A673 (cell line): ENCODE data around the gene FGR.

Experiments
- CTCF ChIP-seq: fragments of 300-800, 200-600 bp; sonication (generic); conservative IDR thresholded peaks from 2 replicates; pipeline ENCODE4 v1.5.1; 2017; ENCODE audit warnings: low read depth, mild to moderate bottlenecking, antibody characterized with exemption, low read length, moderate library complexity, mixed read lengths
- EZH2 ChIP-seq: fragments of 200-600 bp; sonication (generic); IDR thresholded peaks from 2 replicates; pipeline ENCODE4 v1.6.1; 2017; ENCODE audit warnings: borderline replicate concordance, low read depth, mild to moderate bottlenecking, mixed read lengths, antibody characterized with exemption, low read length; ENCODE audit not compliant: poor library complexity, severe bottlenecking

- TF ChIP-seq EZH2 = no peak
- TF ChIP-seq CTCF = no peak
Observed at GRCh38 chr1:27652111-27652864, 17.3 kb upstream of the FGR start.
